Stimulated activated CD8-positive, alpha-beta memory T cell treated with anti-CD3 and anti-CD28 coated beads, Interleukin-4, amount 100 ng/mL, for 4 hours (primary cell): ENCODE data around the gene ITGB2.
"Not testable (repeated sequence)": the region's sequence is repeated elsewhere in the genome, so short reads cannot be mapped to it uniquely, and the experiment has no call there.

Experiments used
- DNase-seq, 2 donors: peaks; one replicate each; pipeline ENCODE4 v3.0.0-alpha.2; 2020; ENCODE audit warnings: low read depth in 2 of 2, low spot score in 1 of 2

Gene ITGB2

DNA sequence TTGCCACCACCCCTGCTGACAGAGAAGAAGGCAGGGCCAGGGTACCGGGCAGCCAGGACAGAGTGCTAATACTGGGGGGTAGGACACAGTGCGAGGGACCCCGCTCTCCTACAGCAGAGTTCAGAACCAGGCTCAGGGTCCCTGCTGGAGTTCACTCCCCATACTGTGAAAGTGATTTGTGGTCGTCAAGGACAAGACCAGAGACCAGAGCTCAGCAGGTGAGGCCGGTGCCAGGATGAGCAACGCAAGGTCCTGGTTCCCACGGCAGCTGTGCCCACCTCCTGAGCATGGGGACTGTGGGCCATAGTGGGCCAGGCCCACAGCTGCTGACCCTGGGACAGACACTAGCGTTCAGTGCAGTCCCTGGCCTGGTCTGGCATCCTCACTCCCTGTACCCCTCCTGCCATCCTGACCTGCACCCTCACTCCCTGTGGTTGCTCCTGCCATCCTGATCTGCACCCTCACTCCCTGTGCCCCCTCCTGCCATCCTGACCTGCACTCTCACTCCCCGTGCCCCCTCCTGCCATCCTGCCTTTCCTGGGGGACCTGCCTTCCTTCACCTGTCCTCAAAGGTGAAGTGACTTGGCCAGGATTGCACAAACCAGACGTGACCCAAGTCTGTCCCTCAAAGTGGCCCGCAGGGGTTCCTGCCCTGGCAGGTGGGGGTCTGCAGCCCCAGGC is 33.4 kb downstream of the ITGB2 start:
- no peak for DNase-seq

DNA sequence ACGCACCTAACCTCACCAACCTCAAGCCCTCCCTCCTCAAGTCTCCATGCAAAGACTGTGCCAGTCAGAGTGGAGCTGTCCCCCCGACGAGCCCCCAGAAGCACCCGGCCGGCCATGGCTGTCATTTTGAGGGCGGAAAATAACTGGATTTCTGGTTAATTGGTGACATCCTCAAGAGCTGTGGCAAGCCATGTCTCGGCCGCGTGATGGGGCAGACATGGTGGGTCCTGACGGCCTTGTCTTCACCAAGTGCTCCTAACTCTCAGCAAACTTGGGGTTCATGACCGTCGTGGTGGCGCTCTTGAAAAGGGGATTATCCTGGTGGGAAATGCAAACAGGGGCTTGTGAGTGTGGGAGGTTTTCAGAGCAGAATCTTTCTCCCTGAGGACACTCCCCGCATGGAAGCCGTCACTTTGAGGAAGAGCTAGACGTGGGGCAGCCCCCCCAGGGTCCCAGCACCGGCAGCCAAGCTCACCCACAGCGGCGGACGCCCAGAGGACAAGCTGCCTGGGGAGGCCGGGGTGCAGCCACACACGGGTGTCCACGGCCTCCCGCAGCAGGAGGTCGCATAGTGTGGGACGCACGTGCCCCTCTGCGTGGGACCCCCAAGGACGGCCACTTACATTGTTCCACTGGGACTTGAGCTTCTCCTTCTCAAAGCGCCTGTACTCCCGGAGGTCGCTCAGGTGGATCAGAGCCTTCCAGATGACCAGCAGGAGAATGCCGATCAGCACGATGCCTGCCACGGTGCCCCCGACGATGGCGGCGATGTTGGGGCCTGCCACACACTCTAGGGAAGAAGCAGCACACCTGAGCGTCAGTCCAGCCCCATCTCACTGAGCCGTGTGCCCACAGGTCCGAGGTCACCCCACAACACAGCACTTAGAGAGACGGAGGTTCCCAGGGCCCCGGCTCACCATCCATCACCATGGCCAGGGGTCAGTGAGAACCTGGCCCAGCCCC is 34.3 kb downstream of the ITGB2 start:
- DNase-seq: no peak

DNA sequence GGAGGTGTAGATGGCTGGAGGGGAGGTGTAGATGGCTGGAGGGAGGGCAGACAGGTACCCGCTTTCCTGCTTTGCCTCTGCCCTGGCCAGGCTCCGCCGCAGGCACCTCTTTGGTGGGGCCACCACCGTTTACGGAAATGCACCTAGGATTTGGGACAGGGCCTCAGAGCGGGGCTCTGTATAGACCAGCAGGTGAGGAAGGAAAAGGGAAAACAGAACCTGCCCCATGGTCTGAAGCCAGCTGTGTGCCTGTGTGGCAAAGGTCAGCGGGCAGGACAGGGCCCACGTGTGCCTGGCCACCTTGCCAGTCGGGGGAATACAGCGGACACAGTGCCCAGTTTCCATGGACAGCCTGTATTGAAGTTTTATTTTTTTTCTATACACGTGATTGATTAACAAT is 35.1 kb downstream of the ITGB2 start:
- no peak for DNase-seq

DNA sequence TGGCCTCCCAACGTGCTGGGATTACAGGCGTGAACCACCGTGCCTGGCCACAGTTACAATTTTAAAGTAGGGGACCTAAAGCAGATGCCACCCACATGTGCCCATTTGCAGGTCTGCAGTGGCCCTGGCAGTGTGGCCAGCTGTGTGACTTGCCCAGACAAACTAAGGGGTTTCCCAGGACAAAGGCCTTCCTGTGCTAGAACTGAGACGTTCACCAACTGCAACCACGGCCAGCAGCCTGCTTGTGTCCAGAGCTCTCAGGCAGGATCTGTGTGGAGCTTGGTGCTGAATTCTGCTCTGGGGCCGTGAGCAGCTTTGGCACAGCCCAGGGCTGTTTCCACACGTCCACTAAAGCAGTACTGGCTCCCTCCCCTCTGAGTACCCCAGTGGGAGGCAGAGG is 36.6 kb downstream of the ITGB2 start:
- DNase-seq: no peak

DNA sequence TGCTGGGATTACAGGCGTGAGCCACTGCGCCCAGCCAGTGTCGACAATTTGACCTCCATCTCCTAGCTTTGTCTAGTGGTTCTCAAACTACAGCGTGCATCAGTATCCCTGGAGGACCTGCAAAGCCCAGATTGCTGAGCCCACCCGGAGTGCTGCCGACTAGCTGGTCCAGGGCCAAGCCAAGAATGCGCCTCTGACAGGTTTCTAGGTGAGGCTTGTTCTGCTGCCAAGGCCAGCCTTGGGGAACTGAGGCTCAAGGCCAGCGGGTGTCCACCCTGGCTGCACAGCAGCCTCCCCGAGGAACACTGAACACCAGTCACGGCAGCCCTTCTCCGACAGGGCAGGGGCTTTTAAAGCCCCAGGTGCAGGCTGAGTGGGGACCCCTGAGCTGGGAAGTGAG is 37.4 kb downstream of the ITGB2 start:
- no peak for DNase-seq

DNA sequence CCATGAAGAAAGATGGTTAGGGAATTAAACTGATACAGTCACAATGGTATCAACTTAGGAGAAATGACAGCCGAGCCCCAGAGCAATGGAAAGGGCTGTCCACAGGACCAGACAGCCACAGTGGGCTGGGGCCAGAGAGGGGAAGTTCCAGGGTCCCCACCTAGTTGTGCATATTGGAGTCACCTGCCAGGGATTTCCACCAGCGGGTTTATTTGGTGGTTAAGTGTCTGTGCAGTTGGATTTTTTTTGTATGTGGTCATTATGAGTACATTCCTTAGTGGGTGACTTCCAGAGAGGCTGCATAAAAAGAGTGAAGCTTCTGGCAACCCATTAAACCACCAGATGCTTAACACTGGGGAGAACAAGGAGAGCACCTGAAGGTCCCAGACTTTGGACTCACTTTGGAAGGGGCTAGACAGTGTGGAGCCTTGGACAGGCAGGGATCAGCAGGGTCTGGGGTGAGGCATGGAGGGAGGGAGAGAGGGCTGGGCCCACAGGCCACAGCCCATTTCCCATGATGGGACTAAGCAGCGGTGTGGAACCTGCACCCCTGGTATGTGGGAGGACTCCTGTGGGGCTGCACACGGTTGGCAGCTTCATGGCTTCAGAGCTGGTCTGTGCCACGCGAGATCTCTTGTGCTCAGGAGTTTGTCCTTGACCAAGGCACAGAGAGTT is 39.4 kb downstream of the ITGB2 start:
- no peak for DNase-seq

DNA sequence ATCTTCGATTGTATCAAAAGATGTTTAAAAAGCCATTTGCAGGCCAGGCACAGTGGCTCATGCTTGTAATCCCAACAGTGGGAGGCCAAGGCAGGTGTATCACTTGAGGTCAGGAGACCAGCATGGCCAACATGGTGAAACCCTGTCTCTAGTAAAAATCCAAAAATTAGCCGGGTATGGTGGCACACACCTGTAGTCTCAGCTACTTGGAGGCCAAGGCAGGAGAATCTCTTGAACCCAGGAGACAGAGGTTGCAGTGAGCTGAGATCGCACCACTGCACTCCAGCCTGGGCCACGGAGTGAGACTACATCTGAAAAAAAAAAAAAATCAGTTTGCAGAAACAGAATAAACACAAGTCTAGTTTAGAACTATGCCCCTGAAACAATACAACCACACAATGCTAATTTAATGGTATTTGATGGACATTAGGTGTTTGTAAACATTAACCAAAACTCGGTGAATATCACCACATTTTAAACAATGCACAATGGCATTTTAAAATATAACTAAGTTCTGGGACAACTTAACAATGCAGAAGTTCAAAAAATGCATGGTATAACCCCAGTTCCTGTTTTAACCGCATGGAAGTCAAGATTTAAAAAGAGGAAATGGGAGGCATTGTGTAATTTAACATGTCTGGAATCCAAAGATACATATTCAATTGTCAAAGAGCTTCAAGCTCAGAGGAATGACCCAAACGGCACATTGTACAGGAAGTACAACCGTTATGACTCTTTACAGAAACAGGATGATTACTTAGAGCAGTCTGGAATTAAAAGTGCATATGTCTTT is 40.1 kb downstream of the ITGB2 start:
- DNase-seq: no peak

DNA sequence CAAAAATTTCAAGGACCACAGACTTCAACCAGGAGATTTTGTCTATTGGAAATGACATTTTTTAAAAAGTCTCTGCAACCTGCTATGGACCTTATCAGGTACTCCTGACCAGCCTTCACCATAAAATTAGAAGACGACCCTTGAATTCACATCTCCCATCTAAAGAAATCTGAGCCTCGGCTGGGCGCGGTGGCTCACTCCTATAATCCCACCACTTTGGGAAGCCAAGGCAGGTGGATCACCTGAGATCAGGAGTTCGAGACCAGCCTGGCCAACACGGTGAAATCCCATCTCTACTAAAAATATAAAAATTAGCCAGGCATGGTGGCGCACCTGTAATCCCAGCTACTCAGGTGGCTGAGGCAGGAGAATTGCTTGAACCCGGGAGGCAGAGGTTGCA is 41.5 kb downstream of the ITGB2 start:
- not testable (repeated sequence) for DNase-seq

DNA sequence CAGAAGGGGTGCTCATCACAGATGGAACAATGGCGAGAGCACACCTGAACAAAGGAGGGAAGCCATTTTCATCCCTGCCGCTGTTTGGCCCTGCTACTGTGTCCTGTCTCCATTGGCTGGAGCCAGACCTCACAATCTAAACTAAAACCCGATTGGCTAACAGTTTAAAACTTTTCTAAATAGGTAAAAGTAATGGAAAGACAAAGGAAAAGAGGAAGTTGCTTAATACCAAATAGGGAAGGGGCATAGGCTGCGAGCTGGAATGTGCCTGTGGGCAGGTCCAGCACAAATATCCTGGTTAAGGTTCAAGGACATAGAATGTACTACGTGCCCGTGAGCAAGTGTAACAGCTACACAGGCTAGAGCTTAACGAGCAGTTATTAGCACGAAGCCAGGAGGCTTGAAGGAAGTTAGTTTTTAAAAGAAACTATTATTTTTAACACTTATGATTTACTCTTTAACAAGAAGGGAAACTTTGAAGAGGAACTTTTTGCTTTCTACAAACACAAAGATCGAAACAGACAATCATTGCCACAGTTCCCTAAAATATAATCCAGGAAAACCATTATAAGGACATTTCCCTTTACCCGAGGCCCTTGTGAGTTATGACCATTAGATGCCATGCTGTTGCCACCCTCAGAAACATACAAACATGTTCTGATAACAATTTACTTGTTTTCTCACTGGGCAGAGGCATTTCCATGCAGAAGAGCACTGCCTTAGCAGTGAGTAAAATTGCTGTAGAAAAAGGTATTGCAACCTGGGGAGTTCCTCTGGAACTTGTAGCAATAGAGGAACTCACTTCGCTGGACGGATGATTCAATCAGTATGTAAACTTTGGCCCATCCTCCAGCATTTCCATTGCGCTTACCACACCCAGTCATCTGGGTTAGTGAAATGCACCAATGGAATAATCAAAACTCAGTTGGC is 42.4 kb downstream of the ITGB2 start:
- DNase-seq: no peak

DNA sequence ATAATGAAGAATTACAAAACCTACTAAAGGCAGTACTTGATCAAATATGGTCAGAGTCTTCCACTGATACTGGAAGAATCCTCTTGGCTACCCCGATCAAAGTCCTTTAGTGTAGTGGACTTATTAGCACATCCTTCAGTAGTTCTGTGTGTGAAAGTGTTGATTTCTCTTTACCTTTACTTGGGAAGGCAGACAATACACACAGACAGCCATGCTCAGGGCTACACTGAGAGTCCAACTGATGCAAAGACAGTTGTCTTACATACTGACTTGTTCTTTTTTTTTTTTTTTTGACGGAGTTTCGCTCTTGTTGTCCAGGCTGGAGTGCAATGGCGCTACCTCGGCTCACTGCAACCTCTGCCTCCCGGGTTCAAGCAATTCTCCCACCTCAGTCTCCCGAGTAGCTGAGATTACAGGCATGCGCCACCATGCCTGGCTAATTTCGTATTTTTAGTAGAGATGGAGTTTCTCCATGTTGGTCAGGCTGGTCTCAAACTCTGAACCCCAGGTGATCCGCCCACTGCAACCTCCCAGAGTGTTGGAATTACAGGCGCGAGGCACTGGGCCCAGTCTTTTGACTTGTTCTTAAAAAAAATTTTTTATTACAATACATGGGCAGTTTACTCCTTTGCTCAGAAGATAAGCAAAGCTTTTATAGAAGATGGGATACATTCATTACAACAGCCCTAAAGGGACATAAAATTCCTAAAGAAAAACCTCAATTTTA is 43.7 kb downstream of the ITGB2 start:
- no peak for DNase-seq

DNA sequence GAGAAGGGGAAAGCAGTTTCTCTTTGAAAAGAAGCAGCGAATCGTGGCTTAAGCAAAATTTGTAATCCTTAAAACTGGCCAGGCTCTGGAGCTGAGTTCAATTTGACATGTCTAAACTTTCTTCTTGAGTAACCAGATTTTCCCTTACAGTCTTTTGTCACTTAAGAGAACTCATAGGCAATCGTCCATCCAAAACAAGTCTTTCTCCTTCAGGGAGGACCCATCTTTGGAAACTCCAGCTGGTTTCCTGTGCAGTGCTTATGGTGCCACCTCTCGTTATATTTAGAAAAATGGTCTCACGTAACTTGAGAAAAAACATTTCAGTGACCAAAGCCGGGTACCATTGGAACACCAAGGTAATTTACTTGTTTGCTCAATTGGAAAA is 45.4 kb downstream of the ITGB2 start:
- DNase-seq: no peak

DNA sequence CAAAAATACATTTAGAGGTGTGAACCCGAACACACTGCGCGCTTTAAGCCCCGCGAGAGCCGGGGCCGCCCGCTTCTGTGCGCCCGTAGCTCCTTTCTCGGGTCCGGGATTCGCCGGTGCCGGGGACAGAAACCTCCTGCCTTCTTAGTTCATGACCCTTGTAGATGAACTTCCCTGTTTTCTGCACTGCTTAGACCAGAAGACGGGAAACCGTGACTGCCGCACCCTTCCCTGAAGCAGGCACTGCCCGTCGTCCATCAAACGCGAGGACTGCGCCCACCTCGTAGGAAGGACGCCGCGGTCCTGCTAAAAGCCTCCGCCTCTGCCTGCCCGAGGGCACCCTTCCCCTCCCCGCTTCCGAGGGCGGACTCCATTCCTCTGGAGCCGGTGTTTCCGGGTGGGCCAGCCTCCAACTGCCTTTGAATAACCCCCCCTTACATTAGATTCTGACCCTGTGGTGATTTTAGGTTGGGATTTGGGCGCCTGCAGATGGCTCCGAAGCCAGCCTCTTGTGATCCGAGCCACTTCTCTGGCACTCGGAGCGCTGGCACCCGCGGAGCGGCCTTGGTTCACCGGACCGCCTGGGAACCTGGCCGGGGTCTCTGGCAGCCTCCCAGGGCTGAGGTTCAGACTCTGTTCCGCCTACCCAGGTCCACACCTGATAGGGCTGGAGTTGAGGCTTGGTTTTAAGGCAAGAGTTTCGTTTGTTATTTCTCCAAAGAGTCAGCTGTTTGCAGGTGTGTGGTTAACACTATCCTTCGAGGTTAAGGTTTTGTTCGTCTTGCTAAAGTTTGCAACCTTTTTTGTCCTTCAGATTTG is 46.0 kb downstream of the ITGB2 start:
- DNase-seq: no peak

DNA sequence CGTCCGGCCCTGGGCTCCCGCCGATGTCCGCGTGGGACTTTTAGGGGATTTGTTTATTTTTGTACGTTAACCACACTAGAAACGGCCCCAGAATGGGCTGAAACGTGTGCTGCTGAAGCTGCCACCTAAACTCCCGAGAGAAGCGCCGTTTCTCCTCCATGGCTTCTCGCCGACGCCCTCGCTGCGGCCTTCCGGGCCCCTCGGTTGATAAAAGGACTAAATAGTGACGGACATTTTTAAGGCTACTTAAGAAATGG is 46.5 kb downstream of the ITGB2 start:
- DNase-seq: no peak

DNA sequence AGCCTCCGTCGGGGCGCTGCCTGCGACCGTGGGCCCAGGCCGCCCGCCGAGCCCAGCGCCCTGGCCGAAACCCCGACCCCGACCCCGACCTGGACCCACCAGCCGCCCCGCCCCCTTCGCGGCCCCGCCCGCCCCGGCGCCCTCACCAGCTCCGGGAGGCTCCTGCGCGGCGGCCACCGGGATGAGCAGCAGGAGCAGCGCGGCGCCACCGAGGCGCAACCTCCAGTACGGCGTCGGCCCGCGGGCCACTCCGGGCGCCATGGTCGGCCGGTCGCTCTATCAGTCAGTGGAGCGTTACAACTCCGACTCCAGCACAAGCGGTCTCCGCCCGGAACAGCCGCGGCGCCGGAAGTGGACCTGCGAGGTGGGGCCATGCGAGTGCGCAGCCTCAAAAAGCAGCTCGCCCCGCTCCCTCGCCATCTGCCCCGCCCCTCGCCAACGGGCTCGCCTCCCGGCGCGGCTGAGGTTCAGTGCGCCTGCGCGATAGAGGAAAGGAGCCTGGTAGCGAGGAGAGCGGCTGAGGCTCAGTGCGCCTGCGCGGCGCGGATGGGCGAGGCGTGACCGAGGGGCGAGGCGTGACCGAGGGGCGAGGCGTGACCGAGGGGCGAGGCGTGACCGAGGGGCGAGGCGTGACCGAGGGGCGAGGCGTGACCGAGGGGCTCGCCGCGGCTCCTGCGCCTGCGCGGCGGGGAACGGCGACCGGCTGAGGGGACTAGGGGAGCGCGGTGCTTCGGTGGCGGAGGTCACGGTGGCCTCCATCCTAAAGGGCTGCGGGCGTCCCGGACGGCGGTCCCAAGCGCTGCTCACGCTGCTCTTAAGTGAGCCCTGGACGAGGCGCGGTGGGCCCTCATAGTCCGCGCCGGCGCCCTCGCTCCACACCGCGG is 47.1 kb downstream of the ITGB2 start, which contains the start of gene PTTG1IP:
PTTG1IP (minus strand) TSS at position 335 of the 884 bp plus-strand sequence; CDS start at position 261, 74 bp downstream.
- DNase-seq: peak; percentile 96 to 98

DNA sequence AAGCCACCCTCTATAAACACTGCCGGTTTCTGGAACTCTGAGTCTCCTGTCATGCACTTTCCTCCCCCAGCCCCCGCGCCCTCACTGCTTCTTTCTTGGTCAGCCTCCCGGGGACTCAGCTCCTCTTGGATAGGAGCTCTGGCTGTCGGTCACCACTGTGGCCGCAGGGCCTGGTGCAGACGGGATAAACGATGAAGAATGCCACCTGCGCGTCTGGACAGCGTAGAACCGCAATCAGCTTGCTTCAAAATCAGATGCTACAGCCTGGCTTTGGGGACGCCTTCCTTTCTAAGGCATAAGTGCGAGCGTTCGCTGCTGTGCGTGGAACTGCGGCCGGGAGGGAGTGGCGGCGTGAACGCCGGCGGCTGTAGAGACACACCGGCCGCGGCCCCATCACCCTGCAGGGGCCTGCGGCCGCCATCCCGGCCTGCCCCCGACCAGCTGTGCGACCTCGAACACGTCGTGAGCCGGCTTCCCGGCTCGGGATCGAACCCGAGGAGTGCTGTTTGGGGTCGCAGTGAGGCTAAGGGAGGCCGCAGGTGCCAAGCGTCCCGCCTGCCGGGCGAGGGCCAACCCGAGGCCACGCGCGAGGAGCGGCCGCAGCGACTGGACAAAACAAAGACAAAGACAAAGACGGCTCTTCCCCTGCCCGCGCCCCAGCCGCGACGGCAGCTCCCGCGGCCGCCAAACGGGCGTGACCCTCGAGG is 47.9 kb downstream of the ITGB2 start:
- DNase-seq: no peak

DNA sequence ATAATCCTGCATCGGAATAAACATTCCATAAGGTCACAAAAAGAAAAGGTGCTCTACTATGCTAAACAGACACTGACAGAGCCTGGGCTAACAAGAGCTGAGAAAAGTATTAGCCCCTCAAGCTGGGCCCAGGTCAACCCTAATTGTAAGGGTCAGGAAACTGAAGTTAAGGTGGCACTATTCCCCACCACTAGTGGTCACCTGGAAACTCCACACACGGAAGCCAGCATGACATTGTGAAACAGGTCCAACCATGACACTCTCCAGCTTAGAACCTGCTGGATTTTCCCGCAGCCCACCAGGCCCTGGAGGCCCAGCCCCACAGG is 48.4 kb downstream of the ITGB2 start:
- DNase-seq: no peak

DNA sequence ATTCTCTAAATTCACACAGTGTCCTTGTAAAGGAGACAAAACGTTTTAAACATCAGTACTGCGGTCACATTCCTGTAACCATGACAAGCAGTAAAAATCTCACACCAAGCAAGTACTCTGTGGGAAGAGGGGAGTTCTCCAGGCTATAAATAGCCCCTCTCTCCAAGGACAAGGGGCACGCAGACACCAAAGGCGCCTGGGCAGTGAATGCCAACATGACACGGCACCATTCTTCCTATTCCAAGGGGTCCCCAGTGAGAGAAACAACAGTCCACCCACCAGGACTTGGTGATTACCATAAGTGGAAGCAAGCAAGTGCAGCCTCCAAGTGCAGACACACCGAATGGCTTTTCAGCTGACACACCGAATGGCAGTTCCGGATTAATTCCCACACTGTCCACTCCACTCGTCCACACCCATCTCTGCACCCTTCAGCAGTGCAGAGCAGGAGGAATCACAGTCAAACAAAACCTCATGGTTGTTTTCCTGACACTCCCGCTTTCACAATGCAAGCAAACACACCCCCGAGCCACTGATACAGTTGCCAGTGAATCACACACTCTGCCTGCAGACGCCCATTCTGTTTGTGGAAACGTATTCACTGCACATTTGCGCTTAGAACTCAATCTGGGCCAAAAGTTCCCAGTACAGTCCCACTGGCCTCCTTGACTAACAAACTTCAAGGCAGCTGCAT is 49.0 kb downstream of the ITGB2 start:
- DNase-seq: no peak
